ENCODE measurements around the gene PP2D1.

DNA sequence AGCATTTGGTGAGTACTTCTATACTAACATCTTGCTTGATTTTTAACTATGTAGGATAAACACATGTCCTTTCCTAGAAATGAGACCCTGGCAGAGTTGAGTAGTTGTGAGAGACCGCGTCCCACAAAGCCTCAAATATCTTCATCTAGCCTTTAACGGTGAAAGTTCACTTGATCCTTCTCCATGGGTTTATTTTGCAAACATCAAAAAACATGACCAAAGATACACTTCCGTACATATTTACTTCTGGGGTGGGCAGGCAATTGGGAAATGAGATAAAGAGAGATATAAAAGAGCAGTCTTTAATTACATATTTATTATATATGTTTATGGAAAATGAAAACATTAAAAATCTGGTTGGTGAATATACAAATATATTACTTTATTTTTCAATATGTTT lies 23.0 kb upstream of the PP2D1 start:
- TF ChIP-seq, protein P1, sequence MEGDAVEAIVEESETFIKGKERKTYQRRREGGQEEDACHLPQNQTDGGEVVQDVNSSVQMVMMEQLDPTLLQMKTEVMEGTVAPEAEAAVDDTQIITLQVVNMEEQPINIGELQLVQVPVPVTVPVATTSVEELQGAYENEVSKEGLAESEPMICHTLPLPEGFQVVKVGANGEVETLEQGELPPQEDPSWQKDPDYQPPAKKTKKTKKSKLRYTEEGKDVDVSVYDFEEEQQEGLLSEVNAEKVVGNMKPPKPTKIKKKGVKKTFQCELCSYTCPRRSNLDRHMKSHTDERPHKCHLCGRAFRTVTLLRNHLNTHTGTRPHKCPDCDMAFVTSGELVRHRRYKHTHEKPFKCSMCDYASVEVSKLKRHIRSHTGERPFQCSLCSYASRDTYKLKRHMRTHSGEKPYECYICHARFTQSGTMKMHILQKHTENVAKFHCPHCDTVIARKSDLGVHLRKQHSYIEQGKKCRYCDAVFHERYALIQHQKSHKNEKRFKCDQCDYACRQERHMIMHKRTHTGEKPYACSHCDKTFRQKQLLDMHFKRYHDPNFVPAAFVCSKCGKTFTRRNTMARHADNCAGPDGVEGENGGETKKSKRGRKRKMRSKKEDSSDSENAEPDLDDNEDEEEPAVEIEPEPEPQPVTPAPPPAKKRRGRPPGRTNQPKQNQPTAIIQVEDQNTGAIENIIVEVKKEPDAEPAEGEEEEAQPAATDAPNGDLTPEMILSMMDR (IDR thresholded peaks at IDR 0.05): no peak
- TF ChIP-seq POLR2A (IDR thresholded peaks at IDR 0.05): no peak

All from testis (tissue), 2 donors.